ENCODE results near the gene CTNNB1. TPM values are rescaled to one million over a fixed set of nuclear protein-coding genes. Genes with fewer than 3 reads are reported as not detected.

CTNNB1 gene
- total RNA-seq = 731 and 906 TPM in 2 replicates

DNA sequence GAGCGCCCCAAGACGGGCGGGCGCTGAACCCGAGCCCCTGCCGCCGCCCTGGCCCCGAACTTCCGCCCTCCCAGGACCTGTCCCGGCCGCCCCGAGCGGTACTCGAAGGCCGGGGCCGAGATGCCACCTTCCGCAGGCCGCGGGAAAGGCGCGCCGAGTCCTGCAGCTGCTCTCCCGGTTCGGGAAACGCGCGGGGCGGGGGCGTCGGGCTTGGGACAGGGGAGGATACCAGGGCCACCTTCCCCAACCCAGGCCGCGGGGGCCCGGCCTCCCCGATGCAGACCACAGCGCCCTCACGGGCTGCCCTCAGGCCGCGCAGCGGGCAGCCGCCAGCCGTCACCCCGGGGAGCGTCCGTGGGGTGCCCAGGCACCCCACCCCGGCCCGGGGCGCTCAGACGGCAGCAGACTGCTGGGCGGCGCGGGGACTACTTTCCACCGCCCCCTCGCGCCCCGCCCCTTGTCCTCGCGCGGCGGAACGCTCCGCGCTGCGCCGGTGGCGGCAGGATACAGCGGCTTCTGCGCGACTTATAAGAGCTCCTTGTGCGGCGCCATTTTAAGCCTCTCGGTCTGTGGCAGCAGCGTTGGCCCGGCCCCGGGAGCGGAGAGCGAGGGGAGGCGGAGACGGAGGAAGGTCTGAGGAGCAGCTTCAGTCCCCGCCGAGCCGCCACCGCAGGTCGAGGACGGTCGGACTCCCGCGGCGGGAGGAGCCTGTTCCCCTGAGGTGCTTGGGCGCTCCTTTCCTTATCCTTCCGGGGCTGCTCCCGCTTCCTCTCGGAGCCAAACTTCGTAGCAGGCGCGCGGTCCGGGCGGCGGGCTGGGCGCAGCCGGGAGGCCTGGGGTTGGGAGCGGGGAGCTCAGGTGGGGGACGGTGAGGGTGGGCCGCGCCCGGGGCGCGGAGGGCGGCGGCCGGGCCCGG, at the start of gene CTNNB1:
TSS of gene CTNNB1 (plus strand) at position 556 of the 916 bp plus-strand sequence. CDS start 24,564 bp downstream, outside the sequence.

All from aortic smooth muscle cell (primary cell).